A172 (cell line): ENCODE measurements around the gene SLC16A1. TPM values are rescaled to one million over a fixed set of nuclear protein-coding genes. Genes with fewer than 3 reads are reported as not detected.
A peak's percentile ranks its signal among the peaks of the same experiment; 100 is the strongest.
"Not testable (repeated sequence)": the region's sequence is repeated elsewhere in the genome, so short reads cannot be mapped to it uniquely, and the experiment has no call there.

Experiments used
- DNase-seq: peaks from one replicate; pipeline ENCODE4 v3.0.0-alpha.2; 2015; ENCODE audit warnings: low spot score
- total RNA-seq: library from RNA; depleted of rRNA; stranded (reverse); fragments of >200 nt; shearing (Covaris generic); gene quantifications from 2 replicates; pipeline ENCODE4 v1.2.3, GENCODE V29; 2014

The SLC16A1 gene
- total RNA-seq, 1 experiment from 2014 or later, result 104 TPM

GRCh38 chr1:112925015-112925414, 31.0 kb downstream of the SLC16A1 start:
- no peak for DNase-seq

- no peak for DNase-seq
These were observed 32.0 kb downstream of the SLC16A1 start for GRCh38 chr1:112923959-112924349.

GRCh38 chr1:112923234-112923958, 32.6 kb downstream of the SLC16A1 start:
- DNase-seq, result no peak

- no peak for DNase-seq
These were observed 44.3 kb downstream of the SLC16A1 start for GRCh38 chr1:112911506-112912220.

GRCh38 chr1:112909847-112910246, 46.1 kb downstream of the SLC16A1 start:
- DNase-seq, result no peak

- peak; percentile 11 for DNase-seq
These were observed 49.8 kb downstream of the SLC16A1 start for GRCh38 chr1:112906150-112906698.

- DNase-seq, result peak; percentile 73
These were observed 50.4 kb downstream of the SLC16A1 start for GRCh38 chr1:112905395-112906149.

GRCh38 chr1:112904831-112905261, 51.1 kb downstream of the SLC16A1 start:
- DNase-seq, result peak; percentile 26

GRCh38 chr1:112904071-112904830, 51.7 kb downstream of the SLC16A1 start:
- peak; percentile 96 for DNase-seq

- no peak for DNase-seq
These were observed 53.8 kb downstream of the SLC16A1 start for GRCh38 chr1:112902221-112902620.

GRCh38 chr1:112901387-112901786, 54.6 kb downstream of the SLC16A1 start:
- DNase-seq, result no peak

- no peak for DNase-seq
These were observed 59.2 kb downstream of the SLC16A1 start for GRCh38 chr1:112896783-112897182.

GRCh38 chr1:112894561-112895011, 61.4 kb downstream of the SLC16A1 start:
- no peak for DNase-seq

- DNase-seq, result no peak
These were observed 62.0 kb downstream of the SLC16A1 start for GRCh38 chr1:112894010-112894292.

GRCh38 chr1:112893288-112894009, 62.5 kb downstream of the SLC16A1 start:
- DNase-seq, result no peak

- DNase-seq, result not testable (repeated sequence)
These were observed 66.1 kb downstream of the SLC16A1 start for GRCh38 chr1:112889906-112890305.

- no peak for DNase-seq
These were observed 66.8 kb downstream of the SLC16A1 start for GRCh38 chr1:112889052-112889768.

- DNase-seq, result no peak
These were observed 67.4 kb downstream of the SLC16A1 start for GRCh38 chr1:112888630-112889029.

- DNase-seq, result no peak
These were observed 68.3 kb downstream of the SLC16A1 start for GRCh38 chr1:112887599-112888283.

- not testable (repeated sequence) for DNase-seq
These were observed 71.0 kb downstream of the SLC16A1 start for GRCh38 chr1:112884996-112885395.
